ENCODE results near the gene OR10J4.
"Not testable (repeated sequence)": the region's sequence is repeated elsewhere in the genome, so short reads cannot be mapped to it uniquely, and the experiment has no call there.

Gene OR10J4

GRCh38 chr1:159431904-159432303 is at the start of gene OR10J4:
Gene OR10J4 (plus strand): TSS chr1:159432204.
- DNase-seq = no peak

- DNase-seq = no peak
These were observed 25.2 kb upstream of the OR10J4 start for GRCh38 chr1:159406821-159407220.

GRCh38 chr1:159408862-159409400 is 23.1 kb upstream of the OR10J4 start:
- DNase-seq = no peak

GRCh38 chr1:159421821-159422220 is 10.2 kb upstream of the OR10J4 start:
- DNase-seq = no peak

GRCh38 chr1:159428536-159428935 is 3.5 kb upstream of the OR10J4 start:
- no peak for DNase-seq

GRCh38 chr1:159429074-159429861 is 2.7 kb upstream of the OR10J4 start:
- DNase-seq = no peak

- no peak for DNase-seq
These were observed 1.0 kb upstream of the OR10J4 start for GRCh38 chr1:159430985-159431384.

- no peak for DNase-seq
These were observed 4.5 kb downstream of the OR10J4 start for GRCh38 chr1:159436469-159436868.

GRCh38 chr1:159439422-159439821 is 7.4 kb downstream of the OR10J4 start, which contains the start of gene OR10J1:
Gene OR10J1 (plus strand): TSS chr1:159439722. CDS start chr1:159439792, 70 bp downstream.
- DNase-seq = no peak

GRCh38 chr1:159441360-159441759 is 9.4 kb downstream of the OR10J4 start:
- DNase-seq = no peak

GRCh38 chr1:159442428-159442827 is 10.4 kb downstream of the OR10J4 start:
- DNase-seq = no peak

GRCh38 chr1:159443066-159443750 is 11.2 kb downstream of the OR10J4 start:
- no peak for DNase-seq

- DNase-seq = no peak
These were observed 12.5 kb downstream of the OR10J4 start for GRCh38 chr1:159444511-159444910.

- no peak for DNase-seq
These were observed 16.2 kb downstream of the OR10J4 start for GRCh38 chr1:159448181-159448580.

- DNase-seq = not testable (repeated sequence)
These were observed 17.6 kb downstream of the OR10J4 start for GRCh38 chr1:159449605-159450004.

- no peak for DNase-seq
These were observed 27.5 kb downstream of the OR10J4 start for GRCh38 chr1:159459551-159459950.

- DNase-seq = no peak
These were observed 33.2 kb downstream of the OR10J4 start for GRCh38 chr1:159465191-159465603.

GRCh38 chr1:159468321-159468720 is 36.3 kb downstream of the OR10J4 start:
- no peak for DNase-seq

GRCh38 chr1:159469921-159470533 is 38.0 kb downstream of the OR10J4 start:
- DNase-seq = no peak

- DNase-seq = no peak
These were observed 41.3 kb downstream of the OR10J4 start for GRCh38 chr1:159473335-159473734.

- no peak for DNase-seq
These were observed 42.9 kb downstream of the OR10J4 start for GRCh38 chr1:159474926-159475325.

Data from NCI-H2029 (cell line).